ENCODE data around the gene ALOX5. TPM values are rescaled to one million over a fixed set of nuclear protein-coding genes. Genes with fewer than 3 reads are reported as not detected.

The ALOX5 gene
- total RNA-seq, 1 donor from 2014 or later = 0.40 TPM

DNA sequence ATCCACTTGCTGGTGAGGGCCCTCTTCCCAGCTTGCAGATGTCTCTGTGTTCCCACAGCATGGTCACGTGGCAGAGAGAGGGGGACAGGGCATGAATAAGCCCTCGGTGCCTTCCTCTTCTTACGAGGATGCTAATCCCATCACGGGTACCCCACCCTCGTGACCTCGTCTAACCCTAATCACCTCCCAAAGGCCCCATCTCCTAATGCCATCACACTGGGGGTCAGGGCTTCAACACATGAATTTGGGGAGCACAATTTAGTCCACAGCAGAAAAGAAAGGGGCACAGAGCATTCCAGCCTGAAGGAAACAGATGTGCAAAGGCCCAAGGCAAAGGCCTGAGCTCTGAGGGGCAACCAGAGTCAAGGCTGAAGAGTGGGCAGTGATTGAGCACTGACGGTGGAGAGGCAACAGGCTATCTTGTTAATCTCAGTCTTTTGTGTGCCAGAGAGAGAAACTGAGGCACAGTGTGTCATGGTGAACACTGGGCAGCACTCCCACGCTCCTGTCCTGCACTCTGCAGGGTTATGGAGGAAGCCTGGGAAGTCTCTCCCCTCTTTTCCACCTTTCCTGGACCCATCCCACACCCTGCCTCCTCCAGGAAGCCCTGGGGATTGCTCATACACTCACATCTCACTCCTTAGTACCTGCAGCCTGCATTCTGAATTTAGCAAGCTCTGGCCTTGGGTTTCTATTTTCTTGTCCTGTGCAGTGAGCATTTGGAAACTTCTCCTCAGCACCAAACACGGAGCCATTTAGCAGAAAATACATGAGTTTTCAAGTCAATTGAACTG, 49.0 kb downstream of the ALOX5 start:
- no peak for DNase-seq (ENCODE audit: low read depth, low spot score)

DNA sequence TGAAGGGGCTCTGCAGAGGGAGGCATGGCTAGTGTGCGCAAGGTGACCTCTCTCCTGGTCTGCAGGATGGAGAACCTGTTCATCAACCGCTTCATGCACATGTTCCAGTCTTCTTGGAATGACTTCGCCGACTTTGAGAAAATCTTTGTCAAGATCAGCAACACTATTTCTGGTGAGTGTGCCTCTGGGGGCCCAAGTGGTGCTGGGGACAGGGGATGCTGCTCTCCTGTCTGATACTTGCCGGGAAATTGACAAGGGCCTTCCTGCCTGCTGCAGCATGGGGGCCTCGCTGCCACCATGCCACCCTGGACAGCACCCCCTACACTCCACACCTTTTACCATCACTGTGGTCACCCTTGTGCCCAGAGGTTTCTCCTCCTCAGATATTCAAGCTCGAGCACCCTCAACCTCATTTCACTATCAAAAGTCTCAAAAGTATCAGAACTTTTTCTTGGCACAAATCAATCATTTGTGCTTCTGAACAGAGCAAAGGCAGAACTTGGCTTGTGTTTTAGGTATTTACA, 50.0 kb downstream of the ALOX5 start:
- DNase-seq (ENCODE audit: low read depth, low spot score) = no peak

DNA sequence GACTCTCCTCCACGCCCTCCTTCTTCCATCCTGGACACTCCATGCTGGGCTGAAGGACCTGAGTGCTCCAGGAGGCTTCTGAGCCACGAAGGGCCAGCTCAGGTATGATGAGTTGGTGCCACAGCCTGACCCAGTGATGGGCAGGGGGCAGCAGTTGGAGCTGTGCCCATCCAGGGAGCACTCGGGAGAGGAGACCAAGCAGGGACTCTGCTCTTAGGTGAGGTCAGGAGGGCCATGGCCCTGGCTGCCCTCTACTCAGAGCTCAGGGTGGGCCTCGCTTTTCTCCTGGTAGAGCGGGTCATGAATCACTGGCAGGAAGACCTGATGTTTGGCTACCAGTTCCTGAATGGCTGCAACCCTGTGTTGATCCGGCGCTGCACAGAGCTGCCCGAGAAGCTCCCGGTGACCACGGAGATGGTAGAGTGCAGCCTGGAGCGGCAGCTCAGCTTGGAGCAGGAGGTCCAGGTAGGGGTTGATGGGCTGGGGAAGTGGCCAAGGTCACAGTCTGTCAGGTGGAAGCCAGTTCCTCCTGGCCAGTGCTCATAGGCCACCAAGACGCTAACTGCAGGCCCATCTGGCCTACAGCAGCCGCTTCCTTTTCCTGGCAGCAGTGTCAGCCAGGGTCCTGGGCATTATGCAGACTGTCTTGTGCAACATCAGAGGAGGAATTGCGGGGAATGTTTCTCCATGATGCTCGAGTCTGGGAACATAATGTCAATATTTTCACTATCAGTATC, 50.8 kb downstream of the ALOX5 start:
- no peak for DNase-seq (ENCODE audit: low read depth, low spot score)

DNA sequence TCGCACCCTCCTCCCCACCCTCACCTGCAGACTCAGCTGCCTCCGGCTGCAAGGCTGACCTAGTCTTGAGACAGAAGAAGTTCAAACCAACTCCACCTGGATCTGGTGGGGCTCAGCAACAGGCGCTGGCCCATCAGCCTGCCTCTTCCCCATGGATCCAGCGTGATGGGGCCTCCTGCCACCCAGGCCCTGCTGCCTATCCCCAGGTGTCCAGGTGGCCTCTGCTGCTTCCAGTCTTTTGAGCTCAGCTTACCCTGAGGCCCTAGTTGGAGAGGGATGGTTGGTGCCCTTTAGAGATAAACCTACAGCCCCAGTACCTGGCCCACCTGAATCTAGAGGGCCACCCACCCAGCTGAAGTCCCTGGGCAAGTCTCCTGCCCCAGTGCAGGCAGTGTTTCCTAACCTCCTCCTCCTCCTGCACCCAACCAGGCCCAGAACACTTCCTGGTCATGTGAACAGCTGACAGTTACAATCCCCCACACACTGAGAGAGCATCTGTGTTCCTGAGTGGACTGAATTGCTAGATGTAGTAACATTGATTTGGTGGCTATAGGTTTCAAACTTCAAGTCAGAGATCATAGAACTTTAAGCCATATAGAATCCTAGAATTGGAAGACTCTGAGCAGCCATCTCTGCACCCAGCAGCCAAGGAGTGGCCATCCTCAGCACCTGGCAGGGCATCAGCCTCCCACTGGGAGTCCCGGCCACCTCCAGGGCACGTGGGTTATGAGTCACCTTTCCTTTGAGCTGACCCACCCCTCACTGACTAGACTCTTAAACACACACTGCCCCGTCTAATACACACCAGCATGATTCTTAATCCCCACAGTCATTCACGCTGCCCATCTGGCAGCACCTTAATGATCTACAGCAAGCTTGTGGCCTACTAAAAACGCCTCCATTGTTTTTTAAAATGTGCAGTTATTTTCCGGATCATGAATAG, 51.9 kb downstream of the ALOX5 start:
- DNase-seq (ENCODE audit: low read depth, low spot score) = no peak

DNA sequence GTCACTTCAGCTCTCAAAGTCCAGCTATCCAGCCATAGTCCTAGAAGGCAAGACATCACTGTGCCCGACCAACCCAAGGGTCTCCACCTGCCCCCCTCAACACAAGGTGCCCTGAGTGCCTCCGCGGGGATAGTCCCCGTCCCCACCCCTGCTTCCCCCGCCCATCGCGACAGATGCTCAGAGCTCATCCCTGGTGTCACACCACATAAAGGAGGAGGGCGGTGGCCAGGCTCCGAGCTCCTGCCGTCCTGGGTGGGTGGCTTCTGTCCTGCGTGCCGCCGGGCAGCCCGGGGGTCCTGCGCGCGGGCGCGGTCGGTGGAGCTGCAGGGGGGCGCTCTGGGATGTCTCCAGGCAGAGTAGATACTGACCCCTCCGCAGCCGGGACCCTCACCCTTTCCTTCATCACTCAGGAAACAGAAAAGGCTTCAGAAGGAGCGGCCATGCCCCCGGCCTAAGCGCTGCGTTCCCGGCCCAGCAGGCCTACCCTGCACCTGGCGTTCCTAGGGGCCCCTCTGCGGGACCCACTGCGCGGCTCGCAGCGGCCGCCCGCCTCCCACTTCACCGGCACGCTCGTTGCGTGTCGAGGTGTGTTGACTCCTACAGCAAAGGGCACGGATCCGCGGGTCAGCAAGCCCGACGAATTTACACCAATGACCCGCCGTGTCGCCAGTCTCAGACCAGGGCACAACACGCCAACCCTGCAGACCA, 53.4 kb downstream of the ALOX5 start:
- no peak for DNase-seq (ENCODE audit: low read depth, low spot score)

DNA sequence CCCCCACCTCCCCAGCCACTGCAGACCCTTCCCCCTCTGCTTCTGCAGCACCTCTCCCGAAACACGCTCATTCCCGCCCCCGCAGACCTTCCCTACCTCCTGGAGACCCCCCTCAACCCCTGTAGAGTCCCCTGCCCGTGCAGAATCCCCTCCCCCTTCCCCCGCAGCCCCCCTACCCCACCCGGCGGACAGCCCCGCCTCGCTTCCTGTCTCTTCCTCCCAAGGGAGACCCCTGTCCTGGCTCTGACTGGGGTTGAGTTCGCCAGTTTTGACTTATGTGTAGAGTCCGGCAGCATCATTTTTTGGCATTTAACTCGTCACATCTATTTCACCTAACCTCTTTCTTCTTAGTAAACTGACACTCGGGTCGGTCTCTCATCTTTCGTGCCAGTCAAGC, 54.0 kb downstream of the ALOX5 start:
- no peak for DNase-seq (ENCODE audit: low read depth, low spot score)

DNA sequence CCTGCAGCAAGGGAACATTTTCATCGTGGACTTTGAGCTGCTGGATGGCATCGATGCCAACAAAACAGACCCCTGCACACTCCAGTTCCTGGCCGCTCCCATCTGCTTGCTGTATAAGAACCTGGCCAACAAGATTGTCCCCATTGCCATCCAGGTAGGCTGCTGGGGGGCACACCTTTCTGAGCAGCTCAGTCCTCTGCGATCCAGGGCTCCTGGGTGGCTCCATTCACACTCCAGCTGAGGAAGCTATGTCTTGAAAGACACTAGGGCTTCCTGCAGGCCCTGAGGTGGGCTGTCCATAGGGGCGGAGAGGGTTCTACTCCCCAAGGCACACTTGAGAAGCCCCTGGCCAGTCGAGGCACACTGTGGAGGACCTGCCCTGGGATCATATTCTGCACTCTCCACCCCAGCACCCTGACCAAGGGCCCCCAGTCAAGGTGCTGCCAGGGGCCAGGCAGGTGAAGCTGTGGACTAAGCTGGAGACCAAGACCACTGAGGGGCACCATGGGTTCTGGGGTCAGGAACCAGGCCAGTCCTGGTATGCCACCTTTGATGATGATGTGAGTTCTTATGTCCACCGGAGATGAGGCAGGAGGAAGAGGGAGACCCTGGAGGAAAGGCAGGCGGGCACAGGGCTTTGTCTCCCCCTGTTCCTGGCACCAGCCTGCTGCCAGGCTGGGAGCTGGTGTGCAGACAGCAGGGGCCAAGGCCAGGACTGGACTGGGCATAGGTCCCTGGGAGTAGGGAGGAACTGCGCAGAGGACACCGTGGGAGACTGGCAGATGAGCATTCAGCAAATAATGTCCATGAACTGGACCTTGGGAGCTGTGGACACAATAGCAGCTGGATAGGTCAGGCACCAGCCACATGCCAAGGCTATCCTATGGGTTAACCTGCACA, 54.8 kb downstream of the ALOX5 start:
- DNase-seq (ENCODE audit: low read depth, low spot score) = no peak

DNA sequence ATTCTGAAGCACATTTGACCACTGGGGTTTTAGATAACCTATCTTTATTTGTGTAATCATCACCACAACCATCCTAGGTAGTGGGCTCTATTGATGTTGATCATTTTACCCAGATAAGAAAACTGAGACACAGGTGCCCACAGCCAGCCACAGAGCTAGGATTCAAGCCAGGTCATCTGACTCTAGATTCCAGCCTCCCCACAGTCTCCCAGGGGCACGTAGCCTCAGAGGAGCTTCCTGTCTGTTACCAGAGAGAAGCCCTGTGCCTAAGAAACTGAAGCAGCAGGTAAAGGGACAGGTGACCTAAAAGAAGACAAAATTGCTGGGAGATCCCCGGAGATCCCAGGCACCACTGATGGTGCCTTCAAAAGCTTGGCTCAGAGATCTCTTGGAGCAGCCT, 55.8 kb downstream of the ALOX5 start:
- DNase-seq (ENCODE audit: low read depth, low spot score) = no peak

DNA sequence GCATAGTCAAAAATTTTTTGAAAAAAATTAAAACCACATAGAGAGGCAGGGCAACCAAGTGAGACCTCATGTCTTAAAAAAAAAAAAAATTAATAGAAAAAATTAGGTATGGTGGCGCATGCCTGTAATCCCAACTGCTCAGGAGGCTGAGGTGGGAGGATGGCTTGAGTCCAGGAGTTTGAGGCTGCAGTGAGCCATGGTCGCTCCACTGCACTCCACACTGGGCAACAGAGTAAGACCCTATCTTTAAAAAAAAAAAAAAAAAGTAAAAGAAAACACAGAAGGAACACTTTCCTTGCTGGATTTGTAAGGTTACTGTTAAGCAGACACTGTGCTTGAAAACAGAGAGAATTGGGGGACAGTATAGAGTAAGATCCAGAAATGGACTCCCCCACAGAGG, 58.1 kb downstream of the ALOX5 start:
- no peak for DNase-seq (ENCODE audit: low read depth, low spot score)

DNA sequence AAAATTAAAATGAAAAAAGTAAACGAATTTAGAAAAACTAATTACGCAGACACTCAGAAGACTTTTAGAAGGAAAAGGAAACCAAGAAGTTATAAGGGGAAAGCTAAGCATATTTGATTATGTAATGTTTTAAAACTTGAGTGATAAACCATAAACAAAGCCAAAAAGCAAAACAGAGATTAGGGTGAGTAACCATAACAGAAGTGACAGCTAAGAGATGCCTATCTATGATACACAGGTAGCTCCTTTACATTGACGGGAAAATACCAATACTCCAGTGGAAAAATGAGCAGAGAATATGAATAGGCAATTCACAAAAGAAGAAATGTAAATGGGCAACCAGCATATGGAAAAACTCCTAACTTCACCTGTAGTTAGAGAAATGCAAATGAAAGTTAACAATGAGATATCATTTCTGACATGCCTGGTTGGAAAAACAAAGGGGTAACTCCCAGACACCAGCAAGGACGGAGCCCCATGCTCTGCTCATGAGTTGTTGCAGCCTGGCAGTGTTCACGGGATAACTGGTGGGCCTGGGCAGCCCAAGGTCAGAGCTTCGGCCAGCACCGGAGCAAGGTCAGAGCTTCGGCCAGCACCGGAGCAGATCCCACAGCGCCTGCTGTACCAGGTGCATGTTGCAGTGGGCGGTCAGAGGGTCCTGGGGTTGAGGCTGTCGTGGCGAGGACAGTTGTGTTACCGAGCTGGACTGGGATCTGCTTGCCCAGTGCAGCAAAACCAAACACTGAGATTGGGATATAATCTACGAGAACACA, 58.9 kb downstream of the ALOX5 start:
- no peak for DNase-seq (ENCODE audit: low read depth, low spot score)

DNA sequence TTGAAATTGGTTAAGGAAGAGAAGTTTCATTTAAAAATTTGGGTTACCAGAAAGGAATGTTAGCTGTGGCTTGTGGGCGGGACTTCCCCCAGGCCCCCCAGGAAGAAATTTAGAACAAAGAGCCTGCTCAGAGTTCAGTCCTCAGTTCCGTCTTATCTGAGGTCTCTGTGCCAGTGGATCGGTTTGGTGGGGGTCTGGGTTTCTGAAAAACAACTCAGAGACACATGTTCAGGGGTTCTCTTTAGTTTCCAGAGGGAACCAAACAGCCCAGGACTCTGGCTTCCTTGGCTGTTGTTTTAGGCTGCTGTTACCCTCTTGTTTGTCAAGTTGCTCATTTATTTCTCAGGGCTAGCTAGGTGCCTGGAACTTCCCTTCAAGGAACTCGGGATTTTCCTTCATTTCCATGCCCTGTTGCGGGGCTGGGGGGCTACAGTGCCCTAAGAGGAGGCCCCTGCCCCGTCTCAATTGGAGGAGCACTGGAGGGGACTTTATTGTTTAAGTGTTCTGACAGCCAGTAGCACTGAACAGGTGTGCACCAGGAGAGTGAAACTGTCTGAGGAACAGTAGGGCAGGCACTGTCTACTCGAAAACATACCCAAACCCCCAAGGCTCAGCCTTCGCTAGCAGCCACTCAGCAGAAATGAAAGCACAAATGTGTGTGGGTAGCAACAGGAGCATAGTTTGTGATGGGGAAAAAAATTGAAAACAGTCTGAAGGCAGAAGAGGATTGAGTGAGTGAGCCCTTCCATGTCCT, 59.9 kb downstream of the ALOX5 start:
- no peak for DNase-seq (ENCODE audit: low read depth, low spot score)

DNA sequence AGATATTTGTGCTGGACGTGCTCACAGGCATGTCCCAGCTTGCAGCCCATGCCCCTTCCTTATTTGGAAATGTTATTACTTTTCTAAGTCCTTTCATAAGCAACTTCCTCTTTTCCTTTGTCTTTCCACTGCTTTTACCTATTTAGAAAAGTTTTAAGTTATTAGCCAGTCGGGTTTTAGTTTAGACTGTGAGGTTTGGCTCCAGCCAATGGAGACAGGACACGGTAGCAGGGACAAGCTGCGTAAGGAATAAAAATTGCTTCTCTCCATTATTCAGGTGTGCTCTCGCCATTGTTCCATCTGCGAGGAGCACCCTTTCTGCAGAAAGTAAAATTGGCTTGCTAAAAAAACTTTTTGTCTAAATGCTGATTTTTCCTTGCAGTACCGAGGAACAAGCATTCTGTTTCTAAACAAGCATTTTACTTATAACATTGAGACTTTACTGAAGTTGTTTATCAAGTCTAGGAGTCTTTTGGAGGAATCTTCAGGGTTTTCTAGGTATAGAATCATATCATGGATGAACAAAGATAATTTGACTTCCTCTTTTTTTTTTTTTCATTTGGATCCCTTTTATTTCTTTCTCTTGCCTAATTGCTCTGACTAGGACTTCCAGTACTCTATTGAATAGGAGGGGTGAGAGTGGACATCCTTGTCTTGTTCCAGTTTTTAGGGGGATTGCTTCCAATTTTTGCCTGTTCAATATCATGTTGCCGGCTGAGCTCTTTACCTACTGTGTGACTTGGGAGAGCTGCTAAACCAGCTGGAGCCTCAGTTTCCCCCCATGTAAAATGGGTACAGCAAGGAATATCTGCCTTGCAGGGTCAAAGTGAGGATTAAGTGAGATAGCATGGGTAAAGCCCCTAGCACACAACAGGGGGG, 63.8 kb downstream of the ALOX5 start:
- DNase-seq (ENCODE audit: low read depth, low spot score) = no peak

DNA sequence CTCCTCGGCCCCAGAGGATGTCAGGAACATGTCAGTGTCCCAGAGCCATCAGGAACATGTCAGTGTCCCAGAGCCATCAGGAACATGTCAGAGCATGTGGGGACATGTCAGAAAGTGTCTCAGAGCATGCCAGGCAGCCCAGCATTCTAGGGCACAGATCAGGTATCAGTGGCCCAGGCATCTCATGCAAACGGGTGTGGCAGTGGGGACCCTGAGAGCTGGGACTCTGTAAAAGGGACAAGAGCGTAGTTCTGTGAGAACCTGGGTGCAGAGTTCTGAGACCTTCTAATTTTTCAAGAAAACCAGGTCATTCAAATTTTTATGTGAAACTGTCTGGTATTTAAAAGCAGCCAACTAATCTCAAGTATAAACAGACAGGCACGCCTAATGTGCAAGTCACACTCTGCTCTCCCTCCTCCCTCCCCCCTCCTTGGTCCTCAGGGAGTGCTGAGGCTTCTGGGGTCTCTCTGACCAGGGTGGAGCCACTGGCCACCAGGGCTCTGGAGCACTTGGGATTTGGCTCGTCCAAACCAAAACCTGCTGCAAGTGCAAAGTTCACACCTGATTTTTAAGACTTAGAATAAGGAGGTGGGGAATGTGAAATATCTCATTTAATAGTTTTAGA, 64.6 kb downstream of the ALOX5 start:
- DNase-seq (ENCODE audit: low read depth, low spot score) = no peak

DNA sequence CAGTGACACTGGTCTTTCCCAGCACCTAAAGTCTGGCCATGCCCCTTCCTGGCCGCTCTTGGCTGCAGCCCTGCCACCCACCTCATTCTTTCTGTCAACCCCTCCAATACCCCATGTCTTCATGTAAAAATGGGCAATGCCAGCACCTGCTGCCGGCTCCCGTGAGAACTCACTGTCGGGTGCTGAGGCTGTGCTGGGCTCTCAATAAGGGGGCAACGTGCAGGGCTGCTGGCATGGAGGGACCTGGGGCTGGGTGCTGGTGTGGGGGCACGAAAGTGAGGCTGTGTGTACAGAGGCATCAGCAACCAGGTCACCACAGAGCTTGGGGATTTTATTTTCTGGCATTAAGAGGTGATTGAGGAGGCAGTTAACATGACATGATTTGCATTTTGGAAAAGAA, 65.3 kb downstream of the ALOX5 start:
- DNase-seq (ENCODE audit: low read depth, low spot score) = no peak

DNA sequence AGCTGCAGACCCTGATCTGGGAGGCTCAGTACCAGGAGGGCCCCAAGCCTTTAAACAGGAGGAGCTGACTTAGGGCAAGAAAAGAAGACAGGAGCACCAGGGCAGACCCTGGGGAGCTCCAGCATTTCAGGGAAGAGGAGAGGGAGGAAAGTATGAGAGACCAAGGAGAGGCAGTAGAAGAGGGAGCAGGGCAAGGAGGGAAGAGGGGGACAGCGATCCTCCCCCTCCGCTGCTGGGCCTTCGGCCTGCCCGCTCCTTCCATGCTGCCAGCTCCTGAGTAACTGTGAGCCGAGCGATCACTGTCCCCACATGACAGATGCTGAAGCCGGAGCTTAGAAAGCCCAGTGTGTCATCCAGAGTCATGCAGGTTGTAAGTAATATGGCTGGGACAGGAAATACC, 65.9 kb downstream of the ALOX5 start:
- DNase-seq (ENCODE audit: low read depth, low spot score) = no peak

DNA sequence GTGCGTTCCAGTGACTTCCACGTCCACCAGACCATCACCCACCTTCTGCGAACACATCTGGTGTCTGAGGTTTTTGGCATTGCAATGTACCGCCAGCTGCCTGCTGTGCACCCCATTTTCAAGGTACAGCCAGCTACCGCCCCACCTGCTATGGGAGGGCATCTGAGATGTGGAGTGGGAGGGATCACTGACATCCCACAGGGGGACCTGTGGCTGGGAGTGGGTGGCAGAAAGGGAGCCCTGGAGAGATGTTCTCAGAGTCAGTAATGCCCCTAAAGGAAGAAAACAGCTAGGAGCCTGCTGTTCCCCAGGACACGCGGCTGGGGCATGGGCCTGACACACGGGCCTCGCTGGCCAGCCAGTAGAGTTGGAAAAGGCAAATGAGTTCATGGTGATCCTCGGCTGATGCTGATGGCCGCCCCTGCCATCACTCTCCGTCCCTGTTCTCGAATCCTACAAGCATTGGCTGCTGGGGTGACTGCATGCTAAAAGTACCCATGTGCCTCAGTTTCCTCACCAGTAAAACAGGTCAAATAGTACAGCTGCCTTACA, 66.6 kb downstream of the ALOX5 start:
- DNase-seq (ENCODE audit: low read depth, low spot score) = no peak

All from pulmonary artery endothelial cell (primary cell).